Glomerular endothelial cell (primary cell): ENCODE results near the gene CISTR. TPM values are rescaled to one million over a fixed set of nuclear protein-coding genes. Genes with fewer than 3 reads are reported as not detected.
"Not testable (repeated sequence)": the region's sequence is repeated elsewhere in the genome, so short reads cannot be mapped to it uniquely, and the experiment has no call there.

Experiments
- DNase-seq: peaks from one replicate; pipeline ENCODE4 v3.0.0-alpha.2; 2011; ENCODE audit warnings: low read depth, low spot score; ENCODE audit errors: extremely low read depth
- total RNA-seq: library from RNA; depleted of rRNA; stranded (reverse); fragments of >200 nt; gene quantifications from 2 replicates; pipeline ENCODE4 v1.2.3, GENCODE V29; 2015

The CISTR gene
- not detected in 2 replicates for total RNA-seq

- no peak for DNase-seq
Observed at GRCh38 chr12:53751336-53752191, at the start of gene CISTR. CISTR (minus strand) TSS chr12:53751979.

GRCh38 chr12:53798575-53798974 is 46.8 kb upstream of the CISTR start:
- no peak for DNase-seq

GRCh38 chr12:53795927-53796326 is 44.1 kb upstream of the CISTR start:
- no peak for DNase-seq

GRCh38 chr12:53793221-53793620 is 41.4 kb upstream of the CISTR start:
- no peak for DNase-seq

GRCh38 chr12:53791735-53792326 is 40.1 kb upstream of the CISTR start:
- no peak for DNase-seq

GRCh38 chr12:53789570-53789969 is 37.8 kb upstream of the CISTR start:
- DNase-seq = no peak

- no peak for DNase-seq
Observed at GRCh38 chr12:53788892-53789291, 37.1 kb upstream of the CISTR start.

- DNase-seq = no peak
Observed at GRCh38 chr12:53786411-53786810, 34.6 kb upstream of the CISTR start.

GRCh38 chr12:53785161-53785560 is 33.4 kb upstream of the CISTR start:
- no peak for DNase-seq

- DNase-seq = no peak
Observed at GRCh38 chr12:53782093-53782703, 30.4 kb upstream of the CISTR start.

GRCh38 chr12:53781228-53781801 is 29.5 kb upstream of the CISTR start:
- DNase-seq = no peak

GRCh38 chr12:53780323-53780722 is 28.5 kb upstream of the CISTR start:
- no peak for DNase-seq

- not testable (repeated sequence) for DNase-seq
Observed at GRCh38 chr12:53779679-53780078, 27.9 kb upstream of the CISTR start.

GRCh38 chr12:53777936-53778644 is 26.3 kb upstream of the CISTR start:
- DNase-seq = no peak

GRCh38 chr12:53777412-53777811 is 25.6 kb upstream of the CISTR start:
- DNase-seq = no peak

GRCh38 chr12:53776872-53777271 is 25.1 kb upstream of the CISTR start:
- DNase-seq = no peak

GRCh38 chr12:53775478-53776145 is 23.8 kb upstream of the CISTR start:
- DNase-seq = no peak

GRCh38 chr12:53770281-53770680 is 18.5 kb upstream of the CISTR start:
- DNase-seq = no peak

- no peak for DNase-seq
Observed at GRCh38 chr12:53768976-53769375, 17.2 kb upstream of the CISTR start.

GRCh38 chr12:53766881-53767280 is 15.1 kb upstream of the CISTR start:
- DNase-seq = no peak
